Measurements from ENCODE around the gene ZNF45.

Gene ZNF45

DNA sequence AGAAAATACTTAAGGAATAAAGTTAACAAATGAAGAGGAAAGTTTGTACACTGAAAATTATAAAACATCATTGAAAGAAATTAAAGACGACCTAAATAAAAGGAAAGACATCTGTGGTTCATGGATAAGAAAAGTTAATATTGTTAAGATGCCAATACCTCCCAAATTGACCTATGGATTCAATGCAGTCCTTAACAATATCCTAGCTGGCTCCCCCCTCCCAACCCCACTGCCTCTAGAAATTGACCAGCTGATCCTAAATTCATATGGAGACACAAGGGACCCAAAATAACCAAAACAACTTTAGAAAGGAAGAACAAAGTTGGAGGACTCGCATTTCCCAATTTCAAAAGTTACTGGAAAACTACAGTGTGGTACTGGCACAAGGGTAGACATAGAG lies 28.3 kb downstream of the ZNF45 start:
- Histone ChIP-seq H3K4me3 (ENCODE audit: low read depth in 1 of 2, low read length in 1 of 2) (no peak overlapping the region), H3K36me3 (no peaks in the 10 kb centered on the region), H3K27ac (no peak overlapping the region), H3K9me3 (peaks cover 13% of the 10 kb centered on the region), H3K27me3 (no peaks in the 10 kb centered on the region), H3K4me1 (ENCODE audit: control insufficient read depth in 1 of 2, insufficient read depth in 1 of 2, low read depth in 1 of 2, low read length in 1 of 2) (peaks cover 4% of the 10 kb centered on the region in 2 experiments)
- TF ChIP-seq, protein P1, sequence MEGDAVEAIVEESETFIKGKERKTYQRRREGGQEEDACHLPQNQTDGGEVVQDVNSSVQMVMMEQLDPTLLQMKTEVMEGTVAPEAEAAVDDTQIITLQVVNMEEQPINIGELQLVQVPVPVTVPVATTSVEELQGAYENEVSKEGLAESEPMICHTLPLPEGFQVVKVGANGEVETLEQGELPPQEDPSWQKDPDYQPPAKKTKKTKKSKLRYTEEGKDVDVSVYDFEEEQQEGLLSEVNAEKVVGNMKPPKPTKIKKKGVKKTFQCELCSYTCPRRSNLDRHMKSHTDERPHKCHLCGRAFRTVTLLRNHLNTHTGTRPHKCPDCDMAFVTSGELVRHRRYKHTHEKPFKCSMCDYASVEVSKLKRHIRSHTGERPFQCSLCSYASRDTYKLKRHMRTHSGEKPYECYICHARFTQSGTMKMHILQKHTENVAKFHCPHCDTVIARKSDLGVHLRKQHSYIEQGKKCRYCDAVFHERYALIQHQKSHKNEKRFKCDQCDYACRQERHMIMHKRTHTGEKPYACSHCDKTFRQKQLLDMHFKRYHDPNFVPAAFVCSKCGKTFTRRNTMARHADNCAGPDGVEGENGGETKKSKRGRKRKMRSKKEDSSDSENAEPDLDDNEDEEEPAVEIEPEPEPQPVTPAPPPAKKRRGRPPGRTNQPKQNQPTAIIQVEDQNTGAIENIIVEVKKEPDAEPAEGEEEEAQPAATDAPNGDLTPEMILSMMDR (IDR thresholded peaks at IDR 0.05) = no peak

DNA sequence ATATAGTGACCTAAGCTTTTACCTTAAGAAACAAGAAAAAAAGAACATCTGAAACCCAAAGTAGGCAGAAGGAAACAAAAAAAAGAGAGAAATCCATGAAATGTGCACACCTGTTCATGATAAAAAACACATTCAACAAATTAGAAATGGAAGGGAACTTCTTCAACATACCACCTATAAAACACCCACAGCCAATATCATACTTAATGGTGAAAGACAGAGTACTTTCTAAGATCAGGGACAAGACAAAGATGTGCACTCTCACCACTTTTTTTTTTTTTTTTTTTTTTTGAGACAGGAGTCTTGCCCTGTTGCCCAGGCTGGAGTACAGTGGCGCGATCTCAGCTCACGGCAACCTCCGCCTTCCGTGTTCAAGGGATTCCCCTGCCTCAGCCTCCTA lies 29.2 kb downstream of the ZNF45 start:
- Histone ChIP-seq H3K36me3 (no peaks in the 10 kb centered on the region), H3K9me3 (peaks cover 12% of the 10 kb centered on the region), H3K27ac (no peak overlapping the region), H3K27me3 (no peaks in the 10 kb centered on the region), H3K4me3 (ENCODE audit: low read depth in 1 of 2, low read length in 1 of 2) (no peak overlapping the region), H3K4me1 (ENCODE audit: control insufficient read depth in 1 of 2, insufficient read depth in 1 of 2, low read depth in 1 of 2, low read length in 1 of 2) (peaks cover 4 to 10% of the 10 kb centered on the region in 2 experiments)
- TF ChIP-seq, protein P1 (IDR thresholded peaks at IDR 0.05) = no peak

DNA sequence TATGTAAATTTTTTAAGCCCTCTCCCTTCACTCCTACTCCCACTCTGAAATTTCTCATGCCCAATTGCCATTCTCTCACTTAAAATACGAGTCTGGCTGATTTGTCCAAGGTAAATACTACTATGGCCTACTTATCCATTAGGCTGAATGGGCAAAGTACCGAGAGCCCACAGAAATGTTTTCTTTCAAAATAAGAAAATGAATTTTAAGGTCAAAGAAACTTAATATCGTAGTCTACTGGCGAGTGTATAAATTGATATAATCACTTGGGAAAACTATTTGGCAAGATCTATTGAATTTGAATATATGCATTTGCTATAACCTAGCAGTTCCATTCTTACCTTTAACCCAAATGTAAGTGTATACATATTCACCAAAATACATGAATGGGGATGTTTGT lies 32.7 kb downstream of the ZNF45 start:
- no peak overlapping the region for H3K4me3 ChIP-seq (ENCODE audit: low read depth in 1 of 2, low read length in 1 of 2)
- H3K36me3 ChIP-seq = no peaks in the 10 kb centered on the region
- H3K27ac ChIP-seq = no peak overlapping the region
- H3K9me3 ChIP-seq = peaks cover 4% of the 10 kb centered on the region
- TF ChIP-seq, protein P1 (IDR thresholded peaks at IDR 0.05) = no peak
- no peaks in the 10 kb centered on the region for H3K27me3 ChIP-seq
- peaks cover 4 to 10% of the 10 kb centered on the region in 2 experiments for H3K4me1 ChIP-seq (ENCODE audit: control insufficient read depth in 1 of 2, insufficient read depth in 1 of 2, low read depth in 1 of 2, low read length in 1 of 2)

DNA sequence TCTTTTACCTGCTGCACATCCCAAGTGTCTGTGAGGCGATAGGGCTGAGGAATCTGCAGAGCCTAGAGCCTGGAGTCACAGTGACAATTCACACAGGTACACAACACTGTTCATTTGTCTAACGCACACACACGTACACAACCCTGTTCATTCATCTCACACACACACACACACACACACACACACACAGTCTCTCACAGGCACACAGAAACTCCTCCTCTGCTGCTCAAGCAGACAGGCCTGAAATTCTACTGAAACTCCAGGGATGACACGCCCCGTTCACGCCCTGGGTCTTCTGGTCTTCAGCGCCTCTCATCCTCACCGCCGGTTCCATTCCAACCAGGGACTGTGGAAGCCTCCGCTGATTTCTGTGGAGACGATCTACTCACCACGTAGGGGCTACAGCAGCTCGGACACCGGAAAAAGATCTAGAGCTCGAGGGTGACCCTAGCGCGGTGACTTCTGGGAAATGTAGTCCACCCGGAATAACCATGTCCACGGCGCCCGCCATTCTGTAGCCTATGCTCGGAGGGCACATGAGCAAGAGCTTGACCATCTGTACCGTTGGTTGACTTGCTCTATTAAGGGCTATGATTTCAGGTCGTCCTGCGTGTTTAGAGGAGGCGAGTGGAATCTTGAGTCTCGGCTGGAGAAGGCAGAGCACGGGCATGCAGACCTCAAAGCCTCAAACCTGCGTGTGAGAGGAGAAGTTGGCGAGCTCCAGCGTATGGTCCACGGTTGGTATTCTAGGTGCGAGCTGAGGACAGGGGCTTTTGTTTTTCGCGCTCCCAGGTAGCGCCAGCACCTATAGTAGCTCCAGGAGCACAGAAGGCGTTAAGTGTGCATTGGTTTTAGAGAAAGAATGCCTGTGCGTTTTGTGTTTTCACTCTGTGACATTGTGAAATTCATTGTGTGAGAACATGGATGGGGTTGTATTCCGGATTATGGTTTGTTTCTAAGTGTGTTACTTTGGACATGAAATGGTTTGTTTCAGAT lies 33.4 kb downstream of the ZNF45 start:
- peaks cover 4% of the 10 kb centered on the region for H3K9me3 ChIP-seq
- no peak overlapping the region for H3K27ac ChIP-seq
- no peaks in the 10 kb centered on the region for H3K27me3 ChIP-seq
- H3K4me1 ChIP-seq (ENCODE audit: control insufficient read depth in 1 of 2, insufficient read depth in 1 of 2, low read depth in 1 of 2, low read length in 1 of 2) = peaks cover 4 to 10% of the 10 kb centered on the region in 2 experiments
- H3K36me3 ChIP-seq = no peaks in the 10 kb centered on the region
- TF ChIP-seq, protein P1 (IDR thresholded peaks at IDR 0.05) = no peak
- peak overlapping the region; percentile 52 to 61 for H3K4me3 ChIP-seq (ENCODE audit: low read depth in 1 of 2, low read length in 1 of 2)

DNA sequence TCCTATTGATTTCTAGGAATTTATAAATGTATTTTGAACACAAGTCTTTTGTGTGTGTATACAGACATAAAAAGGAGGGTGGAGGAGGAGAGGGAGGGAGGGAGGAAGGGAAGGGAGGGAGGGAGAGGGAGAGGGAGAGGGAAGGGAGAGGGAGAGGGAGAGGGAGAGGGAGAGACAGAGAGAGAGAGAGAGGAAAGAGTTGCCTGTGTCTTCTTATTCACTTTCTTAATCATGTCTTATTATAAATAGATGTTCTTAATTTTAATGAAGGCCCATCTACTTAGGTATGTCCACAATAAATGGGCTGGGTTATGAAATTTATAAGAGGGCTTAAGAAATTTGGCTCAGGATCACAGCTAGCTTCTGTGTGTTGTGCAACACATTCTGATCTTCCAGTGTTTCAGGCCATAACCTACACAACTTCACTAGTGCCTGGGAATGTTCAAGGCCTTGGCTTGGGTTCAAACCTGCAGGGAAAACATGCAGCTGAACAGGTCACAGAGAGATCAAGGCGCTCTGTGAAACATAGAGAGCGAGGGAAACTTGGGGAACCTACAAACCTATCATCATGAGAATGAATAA lies 39.3 kb downstream of the ZNF45 start:
- H3K4me3 ChIP-seq (ENCODE audit: low read depth in 1 of 2, low read length in 1 of 2) = no peak overlapping the region
- no peaks in the 10 kb centered on the region for H3K27me3 ChIP-seq
- peaks cover 3% of the 10 kb centered on the region for H3K9me3 ChIP-seq
- no peak overlapping the region for H3K27ac ChIP-seq
- H3K4me1 ChIP-seq (ENCODE audit: control insufficient read depth in 1 of 2, insufficient read depth in 1 of 2, low read depth in 1 of 2, low read length in 1 of 2) = no peaks in the 10 kb centered on the region
- TF ChIP-seq, protein P1 (IDR thresholded peaks at IDR 0.05) = no peak
- no peaks in the 10 kb centered on the region for H3K36me3 ChIP-seq
